Measurements from ENCODE around the gene MICU1. TPM values are rescaled to one million over a fixed set of nuclear protein-coding genes. Genes with fewer than 3 reads are reported as not detected.

MICU1 gene
- total and polyA plus RNA-seq, 4 donors: 53.1 to 86.9 (median 73.8) TPM

- Histone ChIP-seq H3K4me3 (ENCODE audit: low read depth, low read length) (no peak overlapping the region), H3K9me3 (ENCODE audit: control insufficient read depth, insufficient read depth, low read length) (no peaks in the 10 kb centered on the region), H3K27ac (ENCODE audit: low read depth, low read length) (no peak overlapping the region), H3K4me1 (ENCODE audit: control insufficient read depth, insufficient read depth, low read length) (no peaks in the 10 kb centered on the region), H3K27me3 (ENCODE audit: control insufficient read depth, insufficient read depth, low read length) (no peaks in the 10 kb centered on the region), H3K36me3 (ENCODE audit: control insufficient read depth, insufficient read depth, low read length) (no peaks in the 10 kb centered on the region)
- no peak for DNase-seq (ENCODE audit: low read depth in 4 of 6, low spot score in 6 of 6)
- no CpG with 5 or more reads among the region's 4 CpGs for WGBS (ENCODE audit: insufficient coverage)
These were observed 12.9 kb upstream of the MICU1 start for GRCh38 chr10:72638586-72639440.

GRCh38 chr10:72637398-72637857, 11.5 kb upstream of the MICU1 start:
- 84% methylated on average over 4 of the region's 4 CpGs for WGBS (ENCODE audit: insufficient coverage)
- Histone ChIP-seq H3K4me1 (ENCODE audit: control insufficient read depth, insufficient read depth, low read length) (no peaks in the 10 kb centered on the region), H3K4me3 (ENCODE audit: low read depth, low read length) (no peak overlapping the region), H3K27me3 (ENCODE audit: control insufficient read depth, insufficient read depth, low read length) (no peaks in the 10 kb centered on the region), H3K36me3 (ENCODE audit: control insufficient read depth, insufficient read depth, low read length) (no peaks in the 10 kb centered on the region), H3K27ac (ENCODE audit: low read depth, low read length) (no peak overlapping the region), H3K9me3 (ENCODE audit: control insufficient read depth, insufficient read depth, low read length) (no peaks in the 10 kb centered on the region)
- no peak for DNase-seq (ENCODE audit: low read depth in 4 of 6, low spot score in 6 of 6)

- Histone ChIP-seq H3K36me3 (ENCODE audit: control insufficient read depth, insufficient read depth, low read length) (no peaks in the 10 kb centered on the region), H3K4me3 (ENCODE audit: low read depth, low read length) (no peak overlapping the region), H3K27ac (ENCODE audit: low read depth, low read length) (no peak overlapping the region), H3K27me3 (ENCODE audit: control insufficient read depth, insufficient read depth, low read length) (no peaks in the 10 kb centered on the region), H3K4me1 (ENCODE audit: control insufficient read depth, insufficient read depth, low read length) (no peaks in the 10 kb centered on the region), H3K9me3 (ENCODE audit: control insufficient read depth, insufficient read depth, low read length) (no peaks in the 10 kb centered on the region)
- DNase-seq (ENCODE audit: low read depth in 4 of 6, low spot score in 6 of 6): no peak
- no CpG with 5 or more reads among the region's 2 CpGs for WGBS (ENCODE audit: insufficient coverage)
These were observed 4.3 kb upstream of the MICU1 start for GRCh38 chr10:72630144-72630543.

- H3K27ac ChIP-seq (ENCODE audit: low read depth, low read length): peak overlapping the region; percentile 96
- no CpG with 5 or more reads among the region's 1 CpG for WGBS (ENCODE audit: insufficient coverage)
- H3K4me3 ChIP-seq (ENCODE audit: low read depth, low read length): peak overlapping the region; percentile 99
These were observed 520 bp upstream of the MICU1 start for GRCh38 chr10:72626444-72626754.

GRCh38 chr10:72625276-72625607, 637 bp downstream of the MICU1 start:
- Histone ChIP-seq H3K4me1 (ENCODE audit: control insufficient read depth, insufficient read depth, low read length) (no peaks in the 10 kb centered on the region), H3K27ac (ENCODE audit: low read depth, low read length) (peak overlapping the region; percentile 96), H3K4me3 (ENCODE audit: low read depth, low read length) (peak overlapping the region; percentile 99), H3K36me3 (ENCODE audit: control insufficient read depth, insufficient read depth, low read length) (no peaks in the 10 kb centered on the region), H3K27me3 (ENCODE audit: control insufficient read depth, insufficient read depth, low read length) (no peaks in the 10 kb centered on the region), H3K9me3 (ENCODE audit: control insufficient read depth, insufficient read depth, low read length) (no peaks in the 10 kb centered on the region)
- DNase-seq (ENCODE audit: low read depth in 4 of 6, low spot score in 6 of 6): peak in 3 of 6 donors; percentile 13 to 72 (median 70)
- 0% methylated on average over 4 of the region's 10 CpGs for whole genome bisulfite sequencing (ENCODE audit: insufficient coverage)

More at GRCh38 chr10:72626444-72626754, 520 bp upstream of the MICU1 start:
- no peaks in the 10 kb centered on the region for H3K36me3 ChIP-seq (ENCODE audit: control insufficient read depth, insufficient read depth, low read length)
- H3K27me3 ChIP-seq (ENCODE audit: control insufficient read depth, insufficient read depth, low read length): no peaks in the 10 kb centered on the region
- no peak for DNase-seq (ENCODE audit: low read depth in 4 of 6, low spot score in 6 of 6)
- H3K9me3 ChIP-seq (ENCODE audit: control insufficient read depth, insufficient read depth, low read length): no peaks in the 10 kb centered on the region
- H3K4me1 ChIP-seq (ENCODE audit: control insufficient read depth, insufficient read depth, low read length): no peaks in the 10 kb centered on the region

- Histone ChIP-seq H3K9me3 (ENCODE audit: control insufficient read depth, insufficient read depth, low read length) (no peaks in the 10 kb centered on the region), H3K36me3 (ENCODE audit: control insufficient read depth, insufficient read depth, low read length) (no peaks in the 10 kb centered on the region), H3K4me1 (ENCODE audit: control insufficient read depth, insufficient read depth, low read length) (no peaks in the 10 kb centered on the region), H3K27me3 (ENCODE audit: control insufficient read depth, insufficient read depth, low read length) (no peaks in the 10 kb centered on the region), H3K4me3 (ENCODE audit: low read depth, low read length) (no peak overlapping the region), H3K27ac (ENCODE audit: low read depth, low read length) (no peak overlapping the region)
- no peak for DNase-seq (ENCODE audit: low read depth in 4 of 6, low spot score in 6 of 6)
- no CpG with 5 or more reads among the region's 1 CpG for WGBS (ENCODE audit: insufficient coverage)
These were observed 3.6 kb downstream of the MICU1 start for GRCh38 chr10:72622271-72622670.

GRCh38 chr10:72616716-72617115, 9.2 kb downstream of the MICU1 start:
- H3K9me3 ChIP-seq (ENCODE audit: control insufficient read depth, insufficient read depth, low read length): peaks cover 1% of the 10 kb centered on the region
- DNase-seq (ENCODE audit: low read depth in 4 of 6, low spot score in 6 of 6): peak in 3 of 6 donors; percentile 9 to 47 (median 47)
- H3K4me3 ChIP-seq (ENCODE audit: low read depth, low read length): no peak overlapping the region
- H3K4me1 ChIP-seq (ENCODE audit: control insufficient read depth, insufficient read depth, low read length): no peaks in the 10 kb centered on the region
- H3K27me3 ChIP-seq (ENCODE audit: control insufficient read depth, insufficient read depth, low read length): no peaks in the 10 kb centered on the region
- no peak overlapping the region for H3K27ac ChIP-seq (ENCODE audit: low read depth, low read length)
- no peaks in the 10 kb centered on the region for H3K36me3 ChIP-seq (ENCODE audit: control insufficient read depth, insufficient read depth, low read length)
- 50% methylated on average over 1 of the region's 1 CpG for WGBS (ENCODE audit: insufficient coverage)

- H3K4me3 ChIP-seq (ENCODE audit: low read depth, low read length): no peak overlapping the region
- H3K4me1 ChIP-seq (ENCODE audit: control insufficient read depth, insufficient read depth, low read length): no peaks in the 10 kb centered on the region
- no CpG with 5 or more reads among the region's 3 CpGs for WGBS (ENCODE audit: insufficient coverage)
- no peaks in the 10 kb centered on the region for H3K36me3 ChIP-seq (ENCODE audit: control insufficient read depth, insufficient read depth, low read length)
- no peak for DNase-seq (ENCODE audit: low read depth in 4 of 6, low spot score in 6 of 6)
- no peak overlapping the region for H3K27ac ChIP-seq (ENCODE audit: low read depth, low read length)
- no peaks in the 10 kb centered on the region for H3K27me3 ChIP-seq (ENCODE audit: control insufficient read depth, insufficient read depth, low read length)
- H3K9me3 ChIP-seq (ENCODE audit: control insufficient read depth, insufficient read depth, low read length): peaks cover 1% of the 10 kb centered on the region
These were observed 9.9 kb downstream of the MICU1 start for GRCh38 chr10:72615970-72616369.

- no peak overlapping the region for H3K27ac ChIP-seq (ENCODE audit: low read depth, low read length)
- 100% methylated on average over 1 of the region's 3 CpGs for WGBS (ENCODE audit: insufficient coverage)
These were observed 13.6 kb downstream of the MICU1 start for GRCh38 chr10:72612203-72612826.

GRCh38 chr10:72611783-72612182, 14.1 kb downstream of the MICU1 start:
- no CpG with 5 or more reads among the region's 5 CpGs for WGBS (ENCODE audit: insufficient coverage)
- DNase-seq (ENCODE audit: low read depth in 4 of 6, low spot score in 6 of 6): peak in 2 of 6 donors; percentile 20 to 42
- H3K36me3 ChIP-seq (ENCODE audit: control insufficient read depth, insufficient read depth, low read length): no peaks in the 10 kb centered on the region
- H3K27ac ChIP-seq (ENCODE audit: low read depth, low read length): no peak overlapping the region
- H3K4me3 ChIP-seq (ENCODE audit: low read depth, low read length): no peak overlapping the region
- no peaks in the 10 kb centered on the region for H3K27me3 ChIP-seq (ENCODE audit: control insufficient read depth, insufficient read depth, low read length)
- no peaks in the 10 kb centered on the region for H3K4me1 ChIP-seq (ENCODE audit: control insufficient read depth, insufficient read depth, low read length)
- peaks cover 1% of the 10 kb centered on the region for H3K9me3 ChIP-seq (ENCODE audit: control insufficient read depth, insufficient read depth, low read length)

More at GRCh38 chr10:72612203-72612826, 13.6 kb downstream of the MICU1 start:
- peak in 2 of 6 donors; percentile 64 to 77 for DNase-seq (ENCODE audit: low read depth in 4 of 6, low spot score in 6 of 6)
- Histone ChIP-seq H3K4me3 (ENCODE audit: low read depth, low read length) (no peak overlapping the region), H3K27me3 (ENCODE audit: control insufficient read depth, insufficient read depth, low read length) (no peaks in the 10 kb centered on the region), H3K9me3 (ENCODE audit: control insufficient read depth, insufficient read depth, low read length) (peaks cover 1% of the 10 kb centered on the region), H3K36me3 (ENCODE audit: control insufficient read depth, insufficient read depth, low read length) (no peaks in the 10 kb centered on the region), H3K4me1 (ENCODE audit: control insufficient read depth, insufficient read depth, low read length) (no peaks in the 10 kb centered on the region)

Data from spinal cord (tissue), 10 donors.